ENCODE results near the gene SALL1.

DNA sequence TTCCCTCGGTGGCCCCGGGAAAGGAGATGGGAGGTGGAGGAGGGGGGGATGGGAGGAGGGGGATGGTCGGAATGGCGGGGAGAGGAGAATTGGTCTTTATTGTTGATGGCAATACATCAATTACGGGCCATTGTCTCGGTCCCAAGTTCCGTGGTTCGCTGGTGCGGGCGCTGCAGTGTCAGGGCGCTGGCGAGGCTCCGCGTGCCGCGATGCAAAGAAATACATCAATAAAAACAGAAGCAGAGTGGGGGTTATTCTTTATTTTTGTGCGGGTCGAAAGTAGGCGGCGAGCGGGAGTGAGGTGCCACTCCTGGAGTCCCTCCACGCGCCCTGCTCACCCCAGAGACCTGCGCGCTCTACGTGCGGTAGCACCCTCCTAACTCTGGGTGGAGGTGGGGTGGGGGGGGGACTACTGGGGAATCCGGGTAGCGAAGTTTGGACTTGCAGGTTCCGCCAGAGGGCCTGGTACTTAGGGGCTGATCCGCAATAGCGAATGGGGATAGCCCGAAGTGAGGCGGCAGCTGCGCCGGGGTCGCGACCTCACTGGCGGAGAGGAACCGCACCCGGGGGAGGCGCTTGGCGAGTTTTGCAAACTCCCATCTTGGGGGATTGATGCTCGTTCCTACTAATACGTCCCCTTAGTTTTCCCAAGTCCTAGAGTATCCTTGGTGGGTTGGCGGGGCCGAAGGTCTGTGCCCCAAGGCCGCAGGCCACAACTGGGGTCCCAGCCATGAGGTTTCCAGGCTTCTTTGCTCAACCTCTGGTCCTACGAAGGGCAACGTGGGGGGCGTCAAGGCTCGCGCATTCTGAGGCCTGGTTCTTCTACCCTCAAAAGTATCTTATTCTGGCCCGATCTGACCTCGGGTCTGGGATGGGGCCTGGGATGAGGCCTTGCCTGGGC is 3.5 kb upstream of the SALL1 start:
- TF ChIP-seq, protein P1, sequence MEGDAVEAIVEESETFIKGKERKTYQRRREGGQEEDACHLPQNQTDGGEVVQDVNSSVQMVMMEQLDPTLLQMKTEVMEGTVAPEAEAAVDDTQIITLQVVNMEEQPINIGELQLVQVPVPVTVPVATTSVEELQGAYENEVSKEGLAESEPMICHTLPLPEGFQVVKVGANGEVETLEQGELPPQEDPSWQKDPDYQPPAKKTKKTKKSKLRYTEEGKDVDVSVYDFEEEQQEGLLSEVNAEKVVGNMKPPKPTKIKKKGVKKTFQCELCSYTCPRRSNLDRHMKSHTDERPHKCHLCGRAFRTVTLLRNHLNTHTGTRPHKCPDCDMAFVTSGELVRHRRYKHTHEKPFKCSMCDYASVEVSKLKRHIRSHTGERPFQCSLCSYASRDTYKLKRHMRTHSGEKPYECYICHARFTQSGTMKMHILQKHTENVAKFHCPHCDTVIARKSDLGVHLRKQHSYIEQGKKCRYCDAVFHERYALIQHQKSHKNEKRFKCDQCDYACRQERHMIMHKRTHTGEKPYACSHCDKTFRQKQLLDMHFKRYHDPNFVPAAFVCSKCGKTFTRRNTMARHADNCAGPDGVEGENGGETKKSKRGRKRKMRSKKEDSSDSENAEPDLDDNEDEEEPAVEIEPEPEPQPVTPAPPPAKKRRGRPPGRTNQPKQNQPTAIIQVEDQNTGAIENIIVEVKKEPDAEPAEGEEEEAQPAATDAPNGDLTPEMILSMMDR (IDR thresholded peaks at IDR 0.05; ENCODE audit: low read length) = no peak
- no peak for TF ChIP-seq EZH2 (optimal IDR thresholded peaks at IDR 0.05; ENCODE audit: low read depth, low read length)
- no peak for TF ChIP-seq EZH2phosphoT487 (IDR thresholded peaks at IDR 0.05; ENCODE audit: low read length)

Measured in MM.1S (cell line).